Adrenal gland (tissue), 5 donors: Measurements from ENCODE around the gene COPS7A.

Source experiments
- POLR2A ChIP-seq, 2 donors: fragments of 450-650 bp; IDR thresholded peaks; one replicate each; pipeline ENCODE4 v1.6.1; 2017; ENCODE audit warnings: antibody characterized with exemption in 2 of 2, mild to moderate bottlenecking in 2 of 2, moderate library complexity in 1 of 2
- TF ChIP-seq, protein P1 (sequence below), 6 experiments: fragments of 450-650 bp in 4 of 6; fragments of 200-600 bp in 2 of 6; sonication (generic) in 1 of 6; IDR thresholded peaks; 1 replicate in 5 of 6; 2 replicates in 1 of 6; pipeline versions ENCODE4 v1.5.1 to v1.8.0; 2016 to 2021; ENCODE audit warnings: antibody characterized with exemption in 6 of 6, mild to moderate bottlenecking in 2 of 6, moderate library complexity in 1 of 6
- donor health status: DM: no; HTN: no; CAD: no.

- TF ChIP-seq, protein P1, sequence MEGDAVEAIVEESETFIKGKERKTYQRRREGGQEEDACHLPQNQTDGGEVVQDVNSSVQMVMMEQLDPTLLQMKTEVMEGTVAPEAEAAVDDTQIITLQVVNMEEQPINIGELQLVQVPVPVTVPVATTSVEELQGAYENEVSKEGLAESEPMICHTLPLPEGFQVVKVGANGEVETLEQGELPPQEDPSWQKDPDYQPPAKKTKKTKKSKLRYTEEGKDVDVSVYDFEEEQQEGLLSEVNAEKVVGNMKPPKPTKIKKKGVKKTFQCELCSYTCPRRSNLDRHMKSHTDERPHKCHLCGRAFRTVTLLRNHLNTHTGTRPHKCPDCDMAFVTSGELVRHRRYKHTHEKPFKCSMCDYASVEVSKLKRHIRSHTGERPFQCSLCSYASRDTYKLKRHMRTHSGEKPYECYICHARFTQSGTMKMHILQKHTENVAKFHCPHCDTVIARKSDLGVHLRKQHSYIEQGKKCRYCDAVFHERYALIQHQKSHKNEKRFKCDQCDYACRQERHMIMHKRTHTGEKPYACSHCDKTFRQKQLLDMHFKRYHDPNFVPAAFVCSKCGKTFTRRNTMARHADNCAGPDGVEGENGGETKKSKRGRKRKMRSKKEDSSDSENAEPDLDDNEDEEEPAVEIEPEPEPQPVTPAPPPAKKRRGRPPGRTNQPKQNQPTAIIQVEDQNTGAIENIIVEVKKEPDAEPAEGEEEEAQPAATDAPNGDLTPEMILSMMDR (IDR thresholded peaks at IDR 0.05): no peak
- TF ChIP-seq POLR2A (IDR thresholded peaks at IDR 0.05): no peak
Observed at GRCh38 chr12:6763380-6763779, 39.5 kb downstream of the COPS7A start.
